CD4-positive, CD25-positive, alpha-beta regulatory T cell (primary cell): Measurements from ENCODE around the gene COX6B1. TPM values are rescaled to one million over a fixed set of nuclear protein-coding genes. Genes with fewer than 3 reads are reported as not detected.

Experiments used
- ATAC-seq, 2 donors: fragments of 150-1000 bp; cut with Tn5 transposase; one replicate each; pipeline ENCODE4 v1.10.0; 2021; ENCODE audit warnings: low read depth in 2 of 2, moderate number of reproducible peaks in 2 of 2, moderate library complexity in 1 of 2
- DNase-seq, 3 donors: peaks; one replicate each; pipeline versions ENCODE4 v3.0.0 to v3.0.0-alpha.2; 2012 to 2022; ENCODE audit warnings: mixed read lengths in 1 of 3
- H3K27ac ChIP-seq: one replicate; pipeline ENCODE4 v1.7.0; 2013; ENCODE audit warnings: mild to moderate bottlenecking, low read length; ENCODE audit not compliant: insufficient read depth, poor library complexity, severe bottlenecking
- H3K27me3 ChIP-seq: one replicate; pipeline ENCODE4 v1.7.0; 2013; ENCODE audit warnings: low read length; ENCODE audit not compliant: control insufficient read depth, insufficient read depth
- H3K36me3 ChIP-seq: one replicate; pipeline ENCODE4 v1.7.0; 2013; ENCODE audit warnings: mild to moderate bottlenecking, low read length, moderate library complexity; ENCODE audit not compliant: control insufficient read depth, insufficient read depth
- H3K4me1 ChIP-seq: 2 replicates; pipeline ENCODE4 v1.7.0; 2013; ENCODE audit warnings: mild to moderate bottlenecking, low read length; ENCODE audit not compliant: insufficient read depth, control insufficient read depth, poor library complexity, severe bottlenecking
- H3K4me3 ChIP-seq: one replicate; pipeline ENCODE4 v1.7.0; 2013; ENCODE audit warnings: low read depth, mild to moderate bottlenecking, low read length, moderate library complexity
- H3K9me3 ChIP-seq, 2 experiments: 1 replicate in 1 of 2; 2 replicates in 1 of 2; pipeline ENCODE4 v1.7.0; 2013; ENCODE audit warnings: low read length in 2 of 2, mild to moderate bottlenecking in 1 of 2, moderate library complexity in 1 of 2; ENCODE audit not compliant: control insufficient read depth in 2 of 2
- H3K27ac Mint-ChIP-seq, 3 donors: one replicate each; pipeline ENCODE4 v1.8.0; 2020 to 2022; ENCODE audit warnings: mild to moderate bottlenecking in 3 of 3, mixed read lengths in 3 of 3, moderate library complexity in 2 of 3
- H3K27me3 Mint-ChIP-seq: one replicate; pipeline ENCODE4 v1.8.0; 2022; ENCODE audit warnings: mild to moderate bottlenecking, mixed read lengths
- H3K36me3 Mint-ChIP-seq: one replicate; pipeline ENCODE4 v1.8.0; 2020; ENCODE audit warnings: mixed read lengths
- H3K4me1 Mint-ChIP-seq, 4 donors: one replicate each; pipeline ENCODE4 v1.8.0; 2020 to 2022; ENCODE audit warnings: mixed read lengths in 4 of 4, mild to moderate bottlenecking in 1 of 4
- H3K4me3 Mint-ChIP-seq, 4 donors: one replicate each; pipeline ENCODE4 v1.8.0; 2020 to 2022; ENCODE audit warnings: mild to moderate bottlenecking in 4 of 4, mixed read lengths in 4 of 4, moderate library complexity in 3 of 4
- H3K9me3 Mint-ChIP-seq, 7 donors: one replicate each; pipeline ENCODE4 v1.8.0; 2020 to 2022; ENCODE audit warnings: mixed read lengths in 7 of 7, mild to moderate bottlenecking in 3 of 7, moderate library complexity in 2 of 7
- polyA plus RNA-seq, 4 donors: library from polyadenylated mRNA; unstranded; fragments of 300-500 nt; fragmentation: Illumina TruSeq; gene quantifications; one replicate each; pipeline ENCODE4 v1.2.3, GENCODE V29; 2021
- total RNA-seq: library from RNA; stranded (reverse); gene quantifications from one replicate; pipeline ENCODE4 v1.2.3, GENCODE V29; 2022

Gene COX6B1
- total and polyA plus RNA-seq, 5 donors from 2014 or later, result 249 to 919 (median 910) TPM

- Histone ChIP-seq H3K9me3 (no peaks in the 10 kb centered on the region), H3K4me1 (no peaks in the 10 kb centered on the region), H3K27ac (no peak overlapping the region), H3K27me3 (no peaks in the 10 kb centered on the region), H3K36me3 (peaks cover 15% of the 10 kb centered on the region), H3K4me3 (no peak overlapping the region)
- DNase-seq (no peak), ATAC-seq (no peak)
- H3K4me3 Mint-ChIP-seq, result no peak overlapping the region
- peaks cover 0 to 2% (median 0%) of the 10 kb centered on the region in 4 donors for H3K4me1 Mint-ChIP-seq
- H3K9me3 Mint-ChIP-seq, result peaks cover 0 to 1% (median 0%) of the 10 kb centered on the region in 7 donors
- H3K36me3 Mint-ChIP-seq, result peaks cover 12% of the 10 kb centered on the region
- H3K27me3 Mint-ChIP-seq, result no peaks in the 10 kb centered on the region
- H3K27ac Mint-ChIP-seq, result peak overlapping the region in 1 of 3 donors; percentile 77
These were observed 26.4 kb upstream of the COX6B1 start for GRCh38 chr19:35621708-35622107.

- Histone ChIP-seq H3K27me3 (no peaks in the 10 kb centered on the region), H3K9me3 (no peaks in the 10 kb centered on the region), H3K4me3 (no peak overlapping the region), H3K36me3 (peaks cover 11% of the 10 kb centered on the region), H3K27ac (no peak overlapping the region), H3K4me1 (no peaks in the 10 kb centered on the region)
- H3K9me3 Mint-ChIP-seq, result peaks cover 0 to 1% (median 0%) of the 10 kb centered on the region in 7 donors
- ATAC-seq (no peak), DNase-seq (no peak)
- peaks cover 12% of the 10 kb centered on the region for H3K36me3 Mint-ChIP-seq
- H3K4me1 Mint-ChIP-seq, result peaks cover 0 to 2% (median 0%) of the 10 kb centered on the region in 4 donors
- no peak overlapping the region for H3K27ac Mint-ChIP-seq
- no peaks in the 10 kb centered on the region for H3K27me3 Mint-ChIP-seq
- no peak overlapping the region for H3K4me3 Mint-ChIP-seq
These were observed 25.4 kb upstream of the COX6B1 start for GRCh38 chr19:35622750-35623149.

GRCh38 chr19:35623327-35624010, 24.7 kb upstream of the COX6B1 start:
- peaks cover 12% of the 10 kb centered on the region for H3K36me3 Mint-ChIP-seq
- ATAC-seq (no peak), DNase-seq (no peak)
- peaks cover 0 to 5% (median 5%) of the 10 kb centered on the region in 4 donors for H3K4me1 Mint-ChIP-seq
- Histone ChIP-seq H3K27me3 (no peaks in the 10 kb centered on the region), H3K9me3 (no peaks in the 10 kb centered on the region), H3K36me3 (peaks cover 11% of the 10 kb centered on the region), H3K4me1 (peaks cover 6% of the 10 kb centered on the region), H3K27ac (no peak overlapping the region), H3K4me3 (no peak overlapping the region)
- no peaks in the 10 kb centered on the region for H3K27me3 Mint-ChIP-seq
- peaks cover 0 to 1% (median 0%) of the 10 kb centered on the region in 7 donors for H3K9me3 Mint-ChIP-seq
- peak overlapping the region in 1 of 4 donors; percentile 51 for H3K4me3 Mint-ChIP-seq
- peak overlapping the region in 2 of 3 donors; percentile 32 to 79 for H3K27ac Mint-ChIP-seq

GRCh38 chr19:35628264-35628564, 19.9 kb upstream of the COX6B1 start:
- H3K27me3 ChIP-seq, result no peaks in the 10 kb centered on the region
- H3K4me1 ChIP-seq, result peaks cover 16% of the 10 kb centered on the region
- peaks cover 6 to 34% (median 15%) of the 10 kb centered on the region in 4 donors for H3K4me1 Mint-ChIP-seq
- no peak for ATAC-seq
- H3K36me3 Mint-ChIP-seq, result peaks cover 29% of the 10 kb centered on the region
- peak overlapping the region; percentile 86 for H3K27ac ChIP-seq
- H3K27ac Mint-ChIP-seq, result peak overlapping the region; percentile 98 to 99 (median 99)
- DNase-seq, result no peak
- H3K4me3 Mint-ChIP-seq, result peak overlapping the region; percentile 94 to 100 (median 98)
- peak overlapping the region; percentile 88 for H3K4me3 ChIP-seq
- peaks cover 27% of the 10 kb centered on the region for H3K36me3 ChIP-seq
- H3K9me3 ChIP-seq, result no peaks in the 10 kb centered on the region
- H3K27me3 Mint-ChIP-seq, result no peaks in the 10 kb centered on the region
- H3K9me3 Mint-ChIP-seq, result peaks cover 0 to 1% (median 0%) of the 10 kb centered on the region in 7 donors

- Histone ChIP-seq H3K9me3 (no peaks in the 10 kb centered on the region), H3K4me1 (peaks cover 16% of the 10 kb centered on the region), H3K27ac (peak within 1 kb of the TSS; percentile 86), H3K27me3 (no peaks in the 10 kb centered on the region), H3K36me3 (peaks cover 30% of the 10 kb centered on the region), H3K4me3 (peak within 1 kb of the TSS; percentile 88)
- DNase-seq (peak; percentile 95 to 99 (median 97)), ATAC-seq (peak; percentile 99 to 100)
- Mint-ChIP-seq H3K27me3 (no peaks in the 10 kb centered on the region), H3K9me3 (peaks cover 0 to 1% (median 0%) of the 10 kb centered on the region in 7 donors), H3K4me3 (peak within 1 kb of the TSS; percentile 94 to 100 (median 98)), H3K36me3 (peaks cover 32% of the 10 kb centered on the region), H3K4me1 (peaks cover 6 to 37% (median 16%) of the 10 kb centered on the region in 4 donors), H3K27ac (peak within 1 kb of the TSS; percentile 98 to 99 (median 99))
These were observed 19.4 kb upstream of the COX6B1 start, which contains the start of gene RBM42 for GRCh38 chr19:35628565-35629331. TSS of gene RBM42 (plus strand) at chr19:35629036. CDS start at chr19:35629154, 118 bp downstream.

GRCh38 chr19:35629332-35629633, 18.8 kb upstream of the COX6B1 start:
- Histone ChIP-seq H3K27ac (peak overlapping the region; percentile 86), H3K4me1 (peaks cover 16% of the 10 kb centered on the region), H3K36me3 (peaks cover 34% of the 10 kb centered on the region), H3K27me3 (no peaks in the 10 kb centered on the region), H3K4me3 (peak overlapping the region; percentile 74), H3K9me3 (no peaks in the 10 kb centered on the region)
- H3K27me3 Mint-ChIP-seq, result no peaks in the 10 kb centered on the region
- H3K36me3 Mint-ChIP-seq, result peaks cover 32% of the 10 kb centered on the region
- peaks cover 6 to 37% (median 16%) of the 10 kb centered on the region in 4 donors for H3K4me1 Mint-ChIP-seq
- ATAC-seq, result no peak
- peaks cover 0 to 1% (median 0%) of the 10 kb centered on the region in 7 donors for H3K9me3 Mint-ChIP-seq
- DNase-seq, result no peak
- peak overlapping the region in 2 of 3 donors; percentile 98 to 99 for H3K27ac Mint-ChIP-seq
- peak overlapping the region; percentile 94 to 100 (median 98) for H3K4me3 Mint-ChIP-seq

GRCh38 chr19:35633727-35634440, 14.2 kb upstream of the COX6B1 start:
- Mint-ChIP-seq H3K4me3 (no peak overlapping the region), H3K27ac (no peak overlapping the region), H3K4me1 (peaks cover 6 to 29% (median 8%) of the 10 kb centered on the region in 4 donors), H3K27me3 (no peaks in the 10 kb centered on the region), H3K9me3 (no peaks in the 10 kb centered on the region), H3K36me3 (peaks cover 41% of the 10 kb centered on the region)
- Histone ChIP-seq H3K27me3 (no peaks in the 10 kb centered on the region), H3K4me3 (no peak overlapping the region), H3K4me1 (peaks cover 10% of the 10 kb centered on the region), H3K36me3 (peaks cover 65% of the 10 kb centered on the region), H3K27ac (no peak overlapping the region), H3K9me3 (no peaks in the 10 kb centered on the region)
- DNase-seq (no peak), ATAC-seq (no peak)
